HG02970 (cell line): ENCODE measurements around the gene RBM6.
"Not testable (repeated sequence)": the region's sequence is repeated elsewhere in the genome, so short reads cannot be mapped to it uniquely, and the experiment has no call there.

Source experiments
- ATAC-seq: cut with Tn5 transposase; IDR thresholded peaks from one replicate; pipeline ENCODE4 v1.9.1; 2021; ENCODE audit warnings: mild to moderate bottlenecking, moderate library complexity, moderate number of reproducible peaks; ENCODE audit not compliant: unreplicated experiment, low FRiP score

Gene RBM6

DNA sequence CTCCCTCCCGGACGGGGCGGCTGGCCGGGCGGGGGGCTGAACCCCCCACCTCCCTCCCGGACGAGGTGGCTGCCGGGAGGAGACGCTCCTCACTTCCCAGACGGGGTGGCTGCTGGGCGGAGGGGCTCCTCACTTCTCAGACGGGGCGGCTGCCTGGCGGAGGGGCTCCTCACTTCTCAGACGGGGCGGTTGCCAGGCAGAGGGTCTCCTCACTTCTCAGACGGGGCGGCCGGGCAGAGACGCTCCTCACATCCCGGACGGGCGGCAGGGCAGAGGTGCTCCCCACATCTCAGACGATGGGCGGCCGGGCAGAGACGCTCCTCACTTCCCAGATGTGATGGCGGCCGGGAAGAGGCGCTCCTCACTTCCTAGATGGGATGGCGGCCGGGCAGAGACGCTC, 145.0 kb downstream of the RBM6 start:
- not testable (repeated sequence) for ATAC-seq

DNA sequence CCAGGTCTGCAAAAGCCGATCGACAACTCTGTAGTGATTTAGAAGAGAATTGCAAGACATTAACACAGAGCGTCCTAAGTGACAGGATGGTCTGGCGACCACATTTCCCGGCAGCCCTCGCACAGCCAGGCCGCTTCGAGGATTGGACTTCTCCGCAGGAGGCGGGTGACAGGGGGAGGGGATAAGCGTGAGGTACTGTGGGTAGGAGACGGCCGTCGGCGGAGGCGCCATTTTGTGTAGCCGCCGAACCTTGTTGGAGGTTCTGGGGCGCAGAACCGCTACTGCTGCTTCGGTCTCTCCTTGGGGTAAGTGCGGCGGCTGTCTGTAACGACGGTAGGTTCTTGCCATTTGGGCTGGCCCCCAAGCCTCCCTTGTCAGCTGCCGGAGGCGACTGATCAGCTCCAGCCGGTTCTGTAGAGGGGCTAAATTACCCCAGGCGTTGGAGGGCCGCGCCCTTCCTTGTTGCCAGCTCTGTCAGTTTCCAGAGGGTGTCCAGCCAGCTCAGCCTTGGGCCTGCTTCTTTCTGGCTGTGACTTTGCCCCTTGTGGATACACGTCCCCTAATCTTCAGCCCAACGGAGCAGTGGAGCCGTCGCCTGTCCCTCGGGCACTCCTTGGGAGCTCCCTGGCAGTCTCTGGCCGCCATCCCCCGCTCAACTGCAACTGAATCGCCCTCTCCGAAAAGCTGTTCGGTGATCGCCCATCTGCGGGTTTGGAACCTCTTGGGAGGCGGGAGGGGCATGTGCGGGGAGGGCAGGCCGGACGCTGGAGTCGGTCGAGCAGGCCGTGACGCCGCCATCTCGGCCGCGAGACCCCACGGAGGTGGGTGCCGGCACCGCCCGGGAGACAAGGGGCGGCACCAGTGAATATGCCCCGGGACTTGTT, 149.0 kb downstream of the RBM6 start, which contains the start of gene RBM5:
RBM5 (plus strand) TSS at position 195 of the 884 bp plus-strand sequence. CDS start 1,516 bp downstream, outside the sequence.
- peak; percentile 97 for ATAC-seq

DNA sequence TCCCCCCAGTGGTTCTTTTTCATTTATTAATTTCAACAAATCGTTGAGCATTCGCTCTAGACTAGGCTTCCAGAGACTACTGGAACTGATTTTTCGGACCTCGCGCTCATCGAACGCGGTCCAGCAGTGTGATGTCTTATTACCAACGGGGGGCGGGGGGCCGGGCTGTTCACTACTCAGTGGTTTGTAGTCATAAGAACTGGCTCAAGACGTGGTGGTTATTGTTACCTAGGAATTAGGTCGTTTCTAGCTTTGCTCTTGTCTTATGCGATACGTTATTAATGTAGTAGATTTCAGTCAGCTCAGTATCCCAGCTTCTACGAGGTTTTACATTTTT, 149.6 kb downstream of the RBM6 start:
- no peak for ATAC-seq

DNA sequence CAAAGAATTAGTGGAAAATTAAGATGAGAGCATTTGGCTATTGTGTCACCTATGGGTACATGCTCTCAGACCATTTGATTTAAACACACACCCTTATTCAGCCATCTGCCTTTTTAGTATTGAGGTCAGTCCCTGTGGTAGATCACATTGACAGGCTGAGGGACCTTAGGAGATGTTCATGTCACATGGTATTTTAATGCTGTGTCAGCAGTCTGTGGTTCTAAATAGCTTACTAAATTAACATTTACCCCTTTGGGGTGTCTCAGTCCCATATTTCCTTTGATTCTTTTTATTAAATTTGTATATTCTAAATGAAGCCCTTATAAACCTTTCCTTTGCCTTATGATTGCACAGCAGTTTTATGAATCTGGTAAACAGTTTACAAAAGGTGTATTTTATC, 151.0 kb downstream of the RBM6 start:
- no peak for ATAC-seq

GRCh38 chr3:50095352-50095998, 155.5 kb downstream of the RBM6 start:
- no peak for ATAC-seq

- no peak for ATAC-seq
Observed at GRCh38 chr3:50100386-50100785, 160.4 kb downstream of the RBM6 start.

DNA sequence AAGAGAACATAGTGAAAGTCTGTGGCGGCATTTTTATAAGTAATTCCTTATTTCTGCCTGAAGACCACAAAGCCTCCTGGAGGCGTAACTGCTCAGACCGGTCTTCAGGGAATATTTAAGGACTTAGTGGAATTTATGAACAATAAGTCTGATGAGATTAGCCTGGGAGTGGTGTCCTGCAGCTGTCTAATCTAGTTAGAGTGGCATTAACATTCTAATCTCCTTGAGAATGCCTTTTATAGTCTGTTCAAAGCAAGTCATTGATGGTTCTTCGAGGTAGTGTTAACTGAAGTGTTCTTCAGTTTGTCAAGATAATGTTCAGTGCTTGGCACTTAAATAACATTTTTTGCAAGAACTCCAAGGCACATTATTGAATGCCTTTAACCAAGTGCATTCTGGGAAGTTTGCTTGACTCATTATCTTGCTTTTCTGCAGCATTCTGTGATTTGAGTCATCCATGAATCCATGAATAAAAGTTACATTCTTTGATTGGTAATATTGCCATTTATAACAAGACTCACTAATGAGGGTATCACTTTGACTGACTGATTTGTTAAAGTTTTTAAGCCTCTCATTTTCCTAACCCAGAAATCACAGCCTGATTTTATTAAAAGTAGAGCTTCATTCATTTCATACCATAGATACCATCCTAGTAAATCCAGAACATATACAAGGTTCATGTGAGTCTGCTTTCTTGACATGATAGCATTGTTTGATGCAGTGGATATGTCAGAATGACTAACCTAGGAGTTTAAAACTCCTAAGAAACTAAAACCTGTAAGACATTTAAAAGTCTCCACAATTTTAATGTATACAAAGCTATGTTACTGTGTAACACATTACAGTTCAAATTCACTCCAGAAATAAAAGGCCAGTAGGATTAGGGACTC, 161.3 kb downstream of the RBM6 start:
- ATAC-seq: no peak

GRCh38 chr3:50102558-50102957, 162.6 kb downstream of the RBM6 start:
- no peak for ATAC-seq

- ATAC-seq: no peak
Observed at GRCh38 chr3:50111757-50112156, 171.8 kb downstream of the RBM6 start.

GRCh38 chr3:50112462-50112861, 172.5 kb downstream of the RBM6 start:
- no peak for ATAC-seq

DNA sequence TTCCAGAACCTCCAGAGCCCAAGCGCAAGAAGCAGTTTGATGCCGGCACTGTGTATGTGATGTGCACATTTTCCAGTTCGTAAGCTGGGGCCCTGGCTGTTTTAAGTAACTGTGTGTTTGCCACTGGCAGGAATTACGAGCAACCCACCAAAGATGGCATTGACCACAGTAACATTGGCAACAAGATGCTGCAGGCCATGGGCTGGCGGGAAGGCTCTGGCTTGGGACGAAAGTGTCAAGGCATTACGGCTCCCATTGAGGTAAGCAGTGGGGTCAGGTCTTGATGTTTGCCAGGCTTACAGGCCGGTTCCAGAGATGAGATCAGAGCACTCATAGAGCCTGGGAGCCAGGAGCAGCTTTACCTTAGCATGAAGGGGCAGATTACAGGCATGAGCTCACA, 177.2 kb downstream of the RBM6 start:
- no peak for ATAC-seq

GRCh38 chr3:50118237-50118636, 178.3 kb downstream of the RBM6 start:
- no peak for ATAC-seq

- ATAC-seq: no peak
Observed at GRCh38 chr3:50119786-50120185, 179.8 kb downstream of the RBM6 start.

DNA sequence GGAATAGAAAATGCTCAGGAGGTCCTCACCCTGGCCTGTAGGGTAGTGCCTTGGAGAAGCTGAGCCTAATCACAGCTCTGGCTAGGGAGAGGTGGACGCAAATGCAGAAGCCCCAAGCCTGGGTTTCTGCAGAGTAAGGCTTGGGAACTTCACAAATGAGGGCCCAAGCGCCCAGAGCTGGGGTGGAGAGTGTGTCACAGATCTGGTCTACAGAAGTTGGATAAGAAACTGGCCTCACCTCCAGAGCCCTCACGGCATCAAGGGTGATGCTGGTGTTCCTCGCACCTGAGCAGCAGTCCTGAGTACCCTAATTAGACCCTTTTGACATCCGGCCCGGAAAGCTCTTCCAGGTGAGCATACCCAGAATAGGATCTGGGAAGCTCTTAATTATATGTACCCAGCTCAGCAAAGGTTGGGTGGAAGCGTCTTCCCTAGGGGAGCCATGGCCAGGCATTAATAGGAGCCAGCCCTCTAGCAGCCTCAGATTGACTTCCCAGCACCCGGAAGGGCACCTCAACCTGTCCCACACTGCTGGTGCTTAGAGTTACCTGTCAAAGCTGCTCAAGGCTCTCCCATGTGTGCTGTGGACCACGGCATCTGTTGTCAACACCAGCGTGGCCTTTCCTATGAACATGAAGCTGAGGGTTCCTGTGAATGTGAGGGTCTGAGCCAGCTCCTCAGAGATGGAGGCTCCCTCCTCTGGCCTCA, 180.6 kb downstream of the RBM6 start:
- ATAC-seq: no peak

GRCh38 chr3:50121072-50122032, 181.4 kb downstream of the RBM6 start:
- no peak for ATAC-seq

- no peak for ATAC-seq
Observed at GRCh38 chr3:50122071-50122470, 182.1 kb downstream of the RBM6 start.

- no peak for ATAC-seq
Observed at GRCh38 chr3:50122661-50123391, 182.9 kb downstream of the RBM6 start.

- ATAC-seq: no peak
Observed at GRCh38 chr3:50123394-50124051, 183.6 kb downstream of the RBM6 start.
